Adrenal gland (tissue), 12 donors: Measurements from ENCODE around the gene PIGU. TPM values are rescaled to one million over a fixed set of nuclear protein-coding genes. Genes with fewer than 3 reads are reported as not detected.

Source experiments
- DNase-seq, 7 donors: peaks; one replicate each; pipeline ENCODE4 v3.0.0-alpha.2; 2019 to 2020
- H3K27ac ChIP-seq, 5 donors: fragments of 200-600 bp; sonication (generic) in 4 of 5; 1 replicate in 3 of 5; 2 replicates in 2 of 5; pipeline versions ENCODE4 v1.5.1 to v1.8.0; 2016 to 2020; ENCODE audit warnings: mild to moderate bottlenecking in 1 of 5
- H3K27me3 ChIP-seq: fragments of 200-600 bp; 2 replicates; pipeline ENCODE4 v1.8.0; 2021
- H3K36me3 ChIP-seq, 2 donors: fragments of 200-600 bp; replicated peaks in 1 of 2; 1 replicate in 1 of 2; 2 replicates in 1 of 2; pipeline versions ENCODE4 v1.5.1 to v1.8.0; 2018 to 2022
- H3K4me1 ChIP-seq, 2 donors: fragments of 200-600 bp; replicated peaks in 1 of 2; 1 replicate in 1 of 2; 2 replicates in 1 of 2; pipeline versions ENCODE4 v1.5.1 to v1.8.0; 2018 to 2021
- H3K4me3 ChIP-seq, 4 donors: fragments of 200-600 bp; sonication (generic) in 3 of 4; one replicate each; pipeline ENCODE4 v1.5.1; 2016 to 2018
- H3K9me3 ChIP-seq, 3 donors: fragments of 200-600 bp; sonication (generic) in 1 of 3; replicated peaks in 1 of 3; 1 replicate in 2 of 3; 2 replicates in 1 of 3; pipeline versions ENCODE4 v1.5.1 to v1.8.0; 2016 to 2021
- CTCF ChIP-seq, 6 experiments: fragments of 450-650 bp in 4 of 6; fragments of 200-600 bp in 2 of 6; sonication (generic) in 1 of 6; IDR thresholded peaks; 1 replicate in 5 of 6; 2 replicates in 1 of 6; pipeline versions ENCODE4 v1.5.1 to v1.8.0; 2016 to 2021; ENCODE audit warnings: antibody characterized with exemption in 6 of 6, mild to moderate bottlenecking in 2 of 6, moderate library complexity in 1 of 6
- POLR2A ChIP-seq, 2 donors: fragments of 450-650 bp; IDR thresholded peaks; one replicate each; pipeline ENCODE4 v1.6.1; 2017; ENCODE audit warnings: antibody characterized with exemption in 2 of 2, mild to moderate bottlenecking in 2 of 2, moderate library complexity in 1 of 2
- WGBS, 4 donors: extraction: QIAGEN DNeasy Blood & Tissue Kit in 2 of 4; methylation state at CpG; one replicate each; pipeline versions ENCODE4 v1.1.5 to v1.1.7; 2013 to 2017; 5-methylcytosine and 5-hydroxymethylcytosine counted together
- intact Hi-C, 2 donors: fragments of 100-400 bp; cut with DNase I; formaldehyde crosslinking; loops; one replicate each; pipeline versions ENCODE4 v1.14.1 to v1.15.0; 2022 to 2023
- polyA plus RNA-seq, 3 donors: library from polyadenylated mRNA; stranded (reverse); fragments of 200-250 nt in 2 of 3; fragments of 350-450 nt in 1 of 3; fragmentation: Illumina TruSeq in 1 of 3; extraction: RNeasy Lipid Tissue Mini Kit (QIAGEN cat#74804) in 1 of 3; gene quantifications; one replicate each; pipeline ENCODE4 v1.2.3, GENCODE V29; 2013 to 2014
- total RNA-seq, 9 donors: library from RNA; depleted of rRNA in 4 of 9; stranded (reverse); fragments of >200 nt in 4 of 9; fragments of 120-200 nt in 1 of 9; fragmentation: NEBNext Ultra II Directional in 1 of 9; extraction: Animal tissue kit (Norgen Biotek cat#: 25700) in 1 of 9; gene quantifications; one replicate each; pipeline versions ENCODE4 v1.1.0 to v1.2.4, GENCODE V29; 2013 to 2023
- donor health status: healthy with polysubstance abuse.
- donor health status: Bipolar disorder and iron deficiency.
- donor health status: DM: yes; HTN: yes; CAD: no.
- donor health status: DM: no; HTN: no; CAD: no.
- donor health status: DM: no; HTN: no; CAD: no.
- donor health status: DM: yes; HTN: yes; CAD: no.

The PIGU gene
- total and polyA plus RNA-seq, 12 donors: 16.8 to 64.1 (median 23.1) TPM

GRCh38 chr20:34517114-34517505 lies 159.8 kb downstream of the PIGU start:
- peak overlapping the region; percentile 6 to 90 (median 58) for H3K4me3 ChIP-seq
- intact Hi-C loops: no loop called here
- no peak for DNase-seq
- no peaks in the 10 kb centered on the region for H3K9me3 ChIP-seq
- peak overlapping the region in 4 of 5 donors; percentile 80 to 98 (median 94) for H3K27ac ChIP-seq
- H3K27me3 ChIP-seq: no peaks in the 10 kb centered on the region
- TF ChIP-seq POLR2A (IDR thresholded peaks at IDR 0.05): no peak
- no peak for TF ChIP-seq CTCF (IDR thresholded peaks at IDR 0.05)
- H3K4me1 ChIP-seq: peaks cover 12 to 51% of the 10 kb centered on the region in 2 donors
- H3K36me3 ChIP-seq: peaks cover 0 to 7% of the 10 kb centered on the region in 2 donors
- WGBS, 4 donors: 0 to 2% (median 0%) methylated on average over 3 of the region's 3 CpGs

DNA sequence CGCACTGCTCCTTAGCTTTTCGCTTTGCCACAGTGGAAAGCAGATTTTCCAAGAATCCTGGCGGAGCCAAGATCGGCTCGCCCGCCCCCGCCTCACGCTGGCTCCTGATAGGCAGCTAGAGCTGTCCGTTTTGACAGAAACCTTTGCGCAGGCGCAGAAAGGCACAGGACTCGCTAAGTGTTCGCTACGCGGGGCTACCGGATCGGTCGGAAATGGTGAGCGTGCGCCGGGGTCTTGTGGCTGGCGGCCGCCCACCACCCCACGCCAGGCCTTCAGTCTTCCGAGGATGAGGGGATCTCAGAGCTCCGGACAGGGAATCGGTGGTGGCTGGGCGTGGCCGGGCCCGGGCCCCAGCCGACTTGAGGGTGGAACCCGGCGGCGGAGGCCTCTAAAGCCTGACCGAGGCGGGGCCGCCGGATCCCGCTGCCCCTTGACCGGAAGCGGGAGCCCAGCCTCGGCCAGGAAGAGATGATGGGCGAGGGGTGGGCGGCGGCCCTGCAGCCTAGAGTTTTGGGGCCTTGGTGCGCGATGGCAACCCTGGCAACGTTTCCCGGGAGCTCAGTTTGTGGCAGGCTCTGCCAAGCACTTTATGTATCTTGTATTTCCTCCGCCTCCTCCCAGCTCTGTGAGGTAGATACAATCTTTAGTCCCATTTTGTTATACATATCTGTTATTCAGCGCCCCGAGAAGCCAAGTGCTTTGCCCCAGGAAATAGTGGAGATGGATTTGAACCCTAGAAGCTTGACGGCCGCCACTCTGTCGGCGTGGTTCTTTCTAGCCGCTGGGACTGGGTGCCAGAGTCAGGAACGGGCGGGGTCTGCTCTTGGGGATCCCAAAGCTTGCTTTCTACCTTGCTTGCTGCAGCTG lies 160.4 kb downstream of the PIGU start, which contains the start of gene DYNLRB1:
TSS of gene DYNLRB1 (plus strand) at position 176 of the 867 bp plus-strand sequence. CDS start at position 213, 37 bp downstream.
- Histone ChIP-seq H3K4me3 (peak within 1 kb of the TSS; percentile 71 to 90 (median 82)), H3K27me3 (no peaks in the 10 kb centered on the region), H3K27ac (peak within 1 kb of the TSS; percentile 78 to 98 (median 94)), H3K36me3 (peaks cover 0 to 7% of the 10 kb centered on the region in 2 donors), H3K9me3 (no peaks in the 10 kb centered on the region), H3K4me1 (peaks cover 12 to 45% of the 10 kb centered on the region in 2 donors)
- TF ChIP-seq POLR2A (IDR thresholded peaks at IDR 0.05) (peak; percentile 83 to 95), CTCF (IDR thresholded peaks at IDR 0.05) (no peak)
- intact Hi-C loops: no loop called here
- 0 to 1% (median 0%) methylated on average over 19 to 59 of the region's 59 CpGs for WGBS, 4 donors
- peak; percentile 97 to 99 (median 99) for DNase-seq

DNA sequence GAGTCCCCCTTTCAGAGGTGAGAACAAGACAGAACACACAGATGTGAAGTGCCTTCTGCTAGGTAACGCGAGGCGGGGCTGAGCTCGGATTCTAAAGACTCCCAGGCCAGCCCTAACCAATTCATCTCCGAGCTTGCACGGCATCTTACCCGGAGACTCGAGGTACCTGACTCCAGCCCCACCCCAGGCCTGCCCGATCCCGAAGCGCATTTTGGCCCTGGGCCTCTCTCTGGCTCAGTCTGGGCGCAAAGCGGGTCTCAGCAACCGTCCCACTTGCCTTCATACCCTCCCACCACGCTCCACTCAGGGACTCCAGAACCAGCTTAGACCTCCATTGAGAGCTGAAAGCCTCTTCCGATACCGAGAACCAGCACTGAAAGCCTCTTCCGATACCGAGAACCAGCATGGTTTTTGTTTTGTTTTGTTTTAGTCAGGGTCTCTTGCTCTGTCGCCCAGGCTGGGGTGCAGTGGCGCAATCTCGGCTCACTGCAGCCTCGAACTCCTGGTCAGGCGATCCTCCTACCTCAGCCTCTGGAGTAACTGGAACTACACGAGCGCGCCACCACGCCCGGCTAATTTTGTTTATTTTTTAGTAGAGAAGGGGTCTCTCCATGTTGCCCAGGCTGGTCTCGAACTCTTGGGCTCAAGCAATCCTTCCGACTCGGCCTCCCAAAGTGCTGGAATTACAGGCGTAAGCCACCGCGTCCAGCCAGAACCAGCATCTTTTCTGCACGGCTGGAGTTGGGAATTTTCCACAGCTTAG lies 161.2 kb downstream of the PIGU start:
- Histone ChIP-seq H3K4me1 (peaks cover 12 to 45% of the 10 kb centered on the region in 2 donors), H3K27ac (peak overlapping the region; percentile 78 to 98 (median 94)), H3K4me3 (peak overlapping the region; percentile 71 to 90 (median 82)), H3K27me3 (no peaks in the 10 kb centered on the region), H3K9me3 (no peaks in the 10 kb centered on the region), H3K36me3 (peaks cover 0 to 4% of the 10 kb centered on the region in 2 donors)
- WGBS, 4 donors: 1 to 3% (median 2%) methylated on average over 21 to 36 of the region's 36 CpGs
- peak; percentile 56 to 89 (median 71) for DNase-seq
- intact Hi-C loops: no loop called here
- TF ChIP-seq POLR2A (IDR thresholded peaks at IDR 0.05) (no peak), CTCF (IDR thresholded peaks at IDR 0.05) (no peak)
